Upper lobe of left lung (tissue), 4 donors: Measurements from ENCODE around the gene KCNC1.

Experiments
- EP300 ChIP-seq, 4 donors: sonication (generic); formaldehyde crosslinking; IDR thresholded peaks; one replicate each; pipeline ENCODE4 v1.5.1; 2017; ENCODE audit warnings: antibody characterized with exemption in 4 of 4, control low read depth in 2 of 4
- POLR2A ChIP-seq, 4 donors: fragments of 450-650 bp; IDR thresholded peaks; one replicate each; pipeline ENCODE4 v1.5.1; 2016 to 2017; ENCODE audit warnings: antibody characterized with exemption in 4 of 4, mild to moderate bottlenecking in 2 of 4
- TF ChIP-seq, protein P1 (sequence below), 6 experiments: fragments of 450-650 bp in 4 of 6; fragments of 200-600 bp in 2 of 6; sonication (generic) in 2 of 6; IDR thresholded peaks; one replicate each; pipeline ENCODE4 v1.5.1; 2016 to 2019; ENCODE audit warnings: antibody characterized with exemption in 6 of 6

DNA sequence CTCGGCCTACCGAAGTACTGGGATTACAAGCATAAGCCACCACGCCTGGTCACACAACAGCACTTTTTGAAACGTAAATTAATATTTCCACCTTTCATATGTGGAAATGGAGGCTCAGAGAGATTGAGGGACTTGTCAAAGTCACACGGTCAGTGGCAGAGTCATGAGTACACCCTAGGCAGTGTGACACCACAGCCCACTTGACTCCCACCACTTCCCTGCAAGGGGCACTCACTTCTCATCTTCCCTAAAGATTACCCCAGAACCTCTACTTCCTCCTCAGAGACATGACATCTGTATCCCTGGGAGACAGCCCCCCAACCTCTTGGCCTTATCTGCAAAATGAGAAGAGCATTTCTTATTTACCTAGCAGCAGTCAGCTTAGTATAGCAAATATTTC, 31.7 kb upstream of the KCNC1 start:
- TF ChIP-seq, protein P1, sequence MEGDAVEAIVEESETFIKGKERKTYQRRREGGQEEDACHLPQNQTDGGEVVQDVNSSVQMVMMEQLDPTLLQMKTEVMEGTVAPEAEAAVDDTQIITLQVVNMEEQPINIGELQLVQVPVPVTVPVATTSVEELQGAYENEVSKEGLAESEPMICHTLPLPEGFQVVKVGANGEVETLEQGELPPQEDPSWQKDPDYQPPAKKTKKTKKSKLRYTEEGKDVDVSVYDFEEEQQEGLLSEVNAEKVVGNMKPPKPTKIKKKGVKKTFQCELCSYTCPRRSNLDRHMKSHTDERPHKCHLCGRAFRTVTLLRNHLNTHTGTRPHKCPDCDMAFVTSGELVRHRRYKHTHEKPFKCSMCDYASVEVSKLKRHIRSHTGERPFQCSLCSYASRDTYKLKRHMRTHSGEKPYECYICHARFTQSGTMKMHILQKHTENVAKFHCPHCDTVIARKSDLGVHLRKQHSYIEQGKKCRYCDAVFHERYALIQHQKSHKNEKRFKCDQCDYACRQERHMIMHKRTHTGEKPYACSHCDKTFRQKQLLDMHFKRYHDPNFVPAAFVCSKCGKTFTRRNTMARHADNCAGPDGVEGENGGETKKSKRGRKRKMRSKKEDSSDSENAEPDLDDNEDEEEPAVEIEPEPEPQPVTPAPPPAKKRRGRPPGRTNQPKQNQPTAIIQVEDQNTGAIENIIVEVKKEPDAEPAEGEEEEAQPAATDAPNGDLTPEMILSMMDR (IDR thresholded peaks at IDR 0.05) = no peak
- TF ChIP-seq POLR2A (IDR thresholded peaks at IDR 0.05) (no peak), EP300 (IDR thresholded peaks at IDR 0.05) (no peak)
